ENCODE measurements around the gene NFYC.
"Not testable (repeated sequence)": the region's sequence is repeated elsewhere in the genome, so short reads cannot be mapped to it uniquely, and the experiment has no call there.

NFYC gene

GRCh38 chr1:40708750-40709099 lies 17.2 kb downstream of the NFYC start:
- no peak for DNase-seq

- DNase-seq = peak; percentile 56 to 61
These were observed 17.7 kb downstream of the NFYC start for GRCh38 chr1:40709100-40709801.

GRCh38 chr1:40709802-40710278 lies 18.3 kb downstream of the NFYC start:
- DNase-seq = no peak

DNA sequence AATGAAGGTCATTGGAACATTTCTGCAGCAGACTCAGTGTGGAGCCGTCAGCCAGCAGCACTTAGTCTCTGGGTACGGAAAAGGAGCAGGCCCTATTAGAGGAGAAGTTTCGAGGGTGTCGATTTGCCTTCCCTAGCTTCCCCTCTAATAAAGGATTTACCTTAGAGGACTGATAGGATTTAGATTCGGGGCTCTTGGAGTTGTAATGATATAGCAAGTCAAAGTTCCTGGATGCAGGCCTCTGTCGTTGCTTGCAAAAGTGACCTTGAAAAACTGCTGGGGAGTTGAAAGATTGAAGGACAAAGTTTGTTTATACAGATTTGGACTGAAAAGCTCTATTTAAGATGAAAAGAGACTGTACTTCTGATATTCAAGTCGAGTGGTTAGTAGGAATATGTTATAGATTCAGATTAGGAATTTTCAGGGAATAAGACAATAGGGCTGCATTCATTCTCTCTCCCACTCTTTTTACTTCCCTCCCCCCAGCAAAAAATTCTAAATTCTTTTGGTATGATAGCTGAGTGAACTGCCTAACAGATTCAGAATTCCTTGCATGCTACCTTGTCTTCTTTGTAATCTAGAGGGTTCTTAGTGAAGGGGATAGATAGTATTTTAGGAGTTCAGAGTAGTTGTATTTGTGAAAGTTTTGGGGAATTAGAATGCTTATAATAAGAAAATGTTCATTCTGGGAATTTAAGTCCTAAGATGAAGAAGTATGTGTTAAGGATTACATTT lies 19.2 kb downstream of the NFYC start:
- no peak for DNase-seq

DNA sequence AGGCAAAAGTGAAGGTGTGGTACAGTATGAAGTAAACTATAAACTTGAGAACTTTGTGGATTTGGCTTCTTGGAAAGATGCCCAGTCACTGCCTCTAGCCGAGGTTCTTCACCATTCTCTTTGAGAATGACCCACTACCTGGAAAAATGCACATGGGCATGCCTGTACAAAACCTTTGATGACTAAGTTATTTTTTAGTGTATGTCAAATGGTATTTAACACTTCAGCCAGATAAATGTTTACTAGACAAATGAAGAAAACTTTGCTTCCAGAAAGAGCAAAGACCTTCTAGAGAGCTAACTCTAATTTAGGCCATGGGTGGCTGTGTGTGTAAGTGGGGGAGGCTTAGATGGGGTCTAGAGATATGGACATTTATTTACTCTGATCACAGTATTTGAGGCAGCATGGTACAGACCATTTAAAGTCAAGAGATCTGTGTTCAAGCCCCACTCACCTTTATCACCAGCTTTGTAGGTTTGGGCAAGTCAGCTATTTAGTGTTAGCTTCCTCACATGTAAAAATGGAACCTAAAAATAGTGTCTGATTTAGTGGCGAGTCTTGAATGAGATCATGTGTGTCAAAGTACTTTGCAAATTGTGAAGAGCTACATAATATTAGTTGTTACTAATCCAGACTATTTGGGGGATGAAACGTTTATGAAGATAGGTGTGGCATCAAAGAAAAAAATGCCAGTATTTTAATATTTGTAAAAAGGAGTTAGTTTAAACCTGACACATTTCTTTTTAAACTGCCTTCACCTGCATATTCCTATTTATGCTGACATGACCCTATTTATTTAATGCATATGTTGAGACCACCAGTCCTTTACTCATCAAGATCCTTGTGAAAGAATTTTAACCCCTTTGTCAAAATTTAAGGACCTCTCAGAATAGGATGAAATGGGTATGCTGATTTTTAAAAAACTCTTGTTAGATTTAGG lies 20.2 kb downstream of the NFYC start:
- no peak for DNase-seq

DNA sequence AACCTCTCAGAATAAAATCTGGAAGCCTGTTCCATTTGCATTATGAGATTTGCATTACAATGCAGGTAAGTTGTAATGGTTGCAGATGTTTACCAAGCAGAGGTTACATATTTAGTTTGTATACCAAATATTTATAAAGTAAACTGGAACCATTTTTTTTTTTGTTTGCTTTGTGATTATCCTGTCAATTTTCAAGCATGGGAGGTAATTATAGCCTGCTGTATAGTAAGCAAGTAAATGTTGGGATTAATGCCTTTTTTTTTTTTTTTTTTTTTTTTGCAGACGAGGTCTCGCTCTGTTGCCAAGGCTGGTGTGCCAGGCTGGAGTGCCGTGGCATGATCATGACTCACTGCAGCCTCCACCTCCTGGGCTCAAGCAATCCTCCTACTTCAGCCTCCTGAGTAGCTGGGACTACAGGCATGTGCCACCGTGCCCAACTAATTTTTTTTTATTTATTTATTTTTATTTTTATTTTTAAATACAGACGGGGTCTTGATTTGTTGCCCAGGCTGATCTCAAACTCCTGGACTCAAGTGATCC lies 21.0 kb downstream of the NFYC start:
- no peak for DNase-seq

DNA sequence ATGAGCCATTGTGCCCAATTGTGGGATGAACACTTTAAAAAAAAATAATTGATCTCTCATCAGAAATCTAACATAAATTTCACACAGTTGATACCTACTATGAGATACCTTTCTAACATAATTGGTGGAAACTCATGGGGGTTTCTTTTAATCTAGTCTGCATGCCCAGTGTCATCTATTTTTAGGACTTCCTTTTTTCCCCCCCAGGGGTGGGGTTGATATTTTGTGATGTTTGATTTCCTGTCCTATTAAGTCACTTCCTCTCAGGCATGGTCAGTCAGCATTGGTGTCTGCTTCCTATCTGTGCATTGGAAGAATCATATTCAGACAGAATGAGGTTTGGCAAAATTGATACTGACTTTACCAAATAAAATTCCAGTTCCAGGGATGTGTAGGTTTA lies 21.5 kb downstream of the NFYC start:
- DNase-seq = no peak

DNA sequence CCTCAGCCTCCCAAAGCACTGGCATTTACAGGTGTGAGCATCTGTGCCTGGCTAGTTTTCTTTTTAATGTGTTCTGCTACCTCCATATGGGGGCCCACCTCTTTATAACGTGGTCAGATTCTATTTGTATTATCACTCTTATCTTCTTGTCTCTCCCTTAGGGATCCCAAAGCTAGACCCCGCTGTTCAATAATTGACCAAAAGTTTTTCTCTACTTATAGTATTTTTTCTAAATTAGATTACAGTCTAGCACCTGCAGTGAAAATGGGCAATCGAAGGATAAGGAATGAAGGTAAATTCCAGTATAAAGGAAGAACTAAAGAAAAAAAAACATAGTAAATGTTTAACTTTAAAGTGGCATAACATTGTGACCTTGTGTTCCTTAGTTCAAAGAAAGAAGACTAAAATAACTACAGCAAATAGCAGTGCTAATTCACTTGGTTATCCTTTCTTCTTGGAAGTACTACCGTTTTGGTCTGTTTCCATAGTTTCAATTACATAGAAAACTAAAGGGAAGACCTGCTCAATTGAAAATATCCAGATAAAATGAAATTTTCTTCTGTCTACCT lies 24.1 kb downstream of the NFYC start:
- no peak for DNase-seq

DNA sequence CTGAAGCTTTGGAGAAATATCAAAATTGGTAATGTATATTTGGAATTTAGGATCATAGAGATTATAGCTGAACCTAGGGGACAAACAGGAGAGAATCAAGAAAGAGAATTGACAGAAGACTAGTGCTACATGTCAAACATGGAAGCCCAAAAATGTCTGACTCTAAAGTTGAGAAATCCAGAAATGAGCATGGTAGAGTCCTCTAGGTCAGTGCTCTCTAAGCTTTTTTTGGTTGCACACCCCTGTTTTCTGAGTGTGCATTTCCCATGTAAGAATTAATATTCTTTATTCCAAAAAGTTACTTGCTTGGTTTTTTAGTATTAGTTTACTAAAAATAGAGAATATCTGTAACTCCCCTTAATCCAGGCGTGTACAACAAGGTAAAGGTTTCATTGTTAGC lies 25.6 kb downstream of the NFYC start:
- DNase-seq = no peak

- DNase-seq = no peak
These were observed 26.5 kb downstream of the NFYC start for GRCh38 chr1:40717955-40718354.

DNA sequence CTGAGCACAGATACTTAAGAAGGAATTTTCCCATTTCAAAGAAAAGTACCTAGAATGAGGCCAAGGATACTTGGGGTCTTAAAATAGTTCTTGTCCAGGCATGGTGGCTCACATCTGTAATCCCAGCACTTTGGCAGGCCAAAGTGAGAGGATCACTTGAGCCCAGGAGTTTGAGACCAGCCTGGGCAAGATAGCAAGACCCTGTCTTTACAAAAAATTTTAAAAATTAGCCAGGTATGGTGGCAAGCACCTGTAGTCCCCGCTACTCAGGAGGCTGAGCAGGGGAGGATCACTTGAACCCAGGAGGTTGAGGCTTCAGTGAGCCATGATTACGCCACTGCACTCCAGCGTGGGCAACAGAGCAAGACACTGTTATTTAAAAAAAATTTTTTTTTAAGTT lies 29.0 kb downstream of the NFYC start:
- DNase-seq = no peak

GRCh38 chr1:40722622-40723021 lies 31.1 kb downstream of the NFYC start:
- DNase-seq = no peak

- DNase-seq = no peak
These were observed 31.9 kb downstream of the NFYC start for GRCh38 chr1:40723196-40723955.

- not testable (repeated sequence) for DNase-seq
These were observed 36.2 kb downstream of the NFYC start for GRCh38 chr1:40727662-40728061.

DNA sequence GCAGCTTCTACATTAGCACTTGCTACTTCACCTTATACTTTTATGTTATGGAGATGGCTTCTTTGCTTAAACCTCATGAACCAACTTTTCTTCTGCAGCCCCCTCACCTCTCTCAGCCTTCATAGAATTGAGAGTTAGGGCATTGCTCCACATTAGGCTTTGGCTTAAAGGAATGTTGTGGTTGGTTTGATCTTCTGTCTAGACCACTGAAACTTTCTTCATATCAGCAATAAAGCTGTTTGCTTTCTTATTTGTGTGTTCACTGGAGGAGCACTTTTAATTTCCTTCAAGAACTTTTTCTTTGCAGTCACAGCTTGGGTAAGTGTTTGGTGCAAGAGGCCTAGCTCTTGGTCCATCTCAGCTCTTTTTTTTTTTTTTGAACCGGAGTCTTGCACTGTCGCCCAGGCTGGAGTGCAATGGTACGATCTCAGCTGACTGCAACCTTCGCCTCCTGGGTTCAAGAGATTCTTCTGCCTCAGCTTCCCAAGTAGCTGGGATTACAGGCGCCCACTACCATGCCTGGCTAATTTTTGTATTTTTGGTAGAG lies 37.9 kb downstream of the NFYC start:
- DNase-seq = not testable (repeated sequence)

DNA sequence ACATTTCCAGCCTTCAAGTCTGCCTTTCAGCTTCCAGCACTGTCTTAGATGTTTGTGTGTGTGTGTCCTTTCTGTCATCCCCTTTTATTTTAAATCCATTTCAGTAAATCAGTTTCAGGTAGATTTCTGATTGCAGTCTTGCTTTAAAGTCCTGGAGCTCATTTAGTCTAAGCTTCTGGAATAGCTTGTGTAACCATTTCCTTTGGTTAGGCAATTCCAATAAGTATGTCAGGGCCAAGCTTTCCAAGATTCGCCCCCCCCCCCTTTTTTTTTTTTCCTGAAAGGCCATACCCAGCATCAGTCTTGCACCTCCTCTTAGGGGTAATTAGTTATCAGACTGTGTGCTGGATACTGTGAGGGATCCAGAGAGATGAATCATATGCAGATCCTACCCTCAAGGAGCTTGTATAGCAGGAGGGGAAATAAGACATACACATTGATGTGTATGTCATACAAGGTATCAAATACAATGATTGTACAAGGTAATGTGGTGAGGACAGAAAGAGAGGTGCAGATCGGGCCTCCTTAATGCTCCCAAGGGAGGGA lies 41.3 kb downstream of the NFYC start:
- no peak for DNase-seq

- DNase-seq = no peak
These were observed 43.6 kb downstream of the NFYC start for GRCh38 chr1:40734882-40735628.

DNA sequence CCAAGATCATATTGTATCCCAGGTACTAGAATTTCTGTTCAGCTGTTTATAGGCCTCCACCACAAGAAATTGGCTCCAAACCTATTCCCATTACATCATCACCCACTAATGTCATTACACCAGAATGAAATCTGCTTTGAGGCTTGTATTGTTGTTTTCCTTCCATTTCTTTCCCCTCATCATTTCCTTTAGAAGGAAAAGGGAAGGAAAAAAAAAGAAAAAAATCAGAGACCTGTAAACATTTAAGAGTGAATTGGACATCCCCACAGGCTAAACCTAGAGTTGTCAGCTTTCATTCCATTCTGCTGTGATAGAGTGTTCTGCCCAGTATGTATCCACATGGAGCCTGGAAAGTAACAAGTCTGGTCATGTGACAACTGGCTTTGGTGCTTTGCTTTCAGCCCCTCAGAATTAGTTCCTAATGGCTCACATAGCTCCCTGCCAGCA lies 44.6 kb downstream of the NFYC start:
- no peak for DNase-seq

DNA sequence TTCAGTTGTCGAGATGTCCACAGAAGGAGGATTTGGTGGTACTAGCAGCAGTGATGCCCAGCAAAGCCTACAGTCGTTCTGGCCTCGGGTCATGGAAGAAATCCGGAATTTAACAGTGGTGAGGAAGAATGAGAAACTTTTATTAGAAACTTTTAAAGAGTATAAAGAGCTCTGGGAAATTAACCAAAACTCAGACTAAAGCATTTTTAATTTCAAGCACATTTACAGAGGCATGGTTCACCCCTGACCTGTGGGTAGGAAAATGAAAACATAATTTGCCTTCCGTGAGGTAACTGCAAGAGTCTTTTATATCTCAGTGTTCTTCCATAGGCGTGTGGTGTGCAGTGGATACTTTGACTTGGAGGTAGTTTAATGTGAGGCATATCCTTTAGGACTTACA lies 47.3 kb downstream of the NFYC start:
- no peak for DNase-seq

GRCh38 chr1:40739455-40740008 lies 48.0 kb downstream of the NFYC start:
- DNase-seq = no peak

Data from NCI-H1930 (cell line).